Thoracic aorta (tissue), 2 donors: ENCODE data around the gene SOX2. TPM values are rescaled to one million over a fixed set of nuclear protein-coding genes. Genes with fewer than 3 reads are reported as not detected.
A peak's percentile ranks its signal among the peaks of the same experiment; 100 is the strongest.

Experiments
- ATAC-seq: fragments of 150-250 bp; one replicate; pipeline ENCODE4 v1.8.0; 2017; ENCODE audit warnings: low read depth; ENCODE audit not compliant: insufficient number of reproducible peaks, low FRiP score
- DNase-seq: peaks from one replicate; pipeline ENCODE4 v3.0.0-alpha.2; 2020; ENCODE audit warnings: low spot score
- H3K27ac ChIP-seq, 2 donors: fragments of 200-600 bp; sonication (generic); 1 replicate in 1 of 2; 2 replicates in 1 of 2; pipeline ENCODE4 v1.5.1; 2016; ENCODE audit warnings: mild to moderate bottlenecking in 2 of 2, moderate library complexity in 2 of 2
- H3K27me3 ChIP-seq: fragments of 200-600 bp; sonication (generic); replicated peaks from 2 replicates; pipeline ENCODE4 v1.6.0; 2016; ENCODE audit warnings: mild to moderate bottlenecking; ENCODE audit not compliant: insufficient read depth
- H3K36me3 ChIP-seq: fragments of 200-600 bp; sonication (generic); one replicate; pipeline ENCODE4 v1.5.1; 2016
- H3K4me1 ChIP-seq, 2 donors: fragments of 200-600 bp; sonication (generic); 1 replicate in 1 of 2; 2 replicates in 1 of 2; pipeline versions ENCODE4 v1.5.1 to v1.6.0; 2016; ENCODE audit warnings: low read depth in 2 of 2, mild to moderate bottlenecking in 1 of 2; ENCODE audit not compliant: control insufficient read depth in 1 of 2
- H3K4me3 ChIP-seq: fragments of 200-600 bp; sonication (generic); 2 replicates; pipeline ENCODE4 v1.5.1; 2016; ENCODE audit warnings: mild to moderate bottlenecking
- H3K9me3 ChIP-seq: fragments of 200-600 bp; sonication (generic); 2 replicates; pipeline ENCODE4 v1.5.1; 2016
- total RNA-seq, 2 donors: library from RNA; depleted of rRNA; stranded (reverse); fragments of >200 nt; gene quantifications; one replicate each; pipeline versions ENCODE4 v1.1.0 to v1.2.3, GENCODE V29; 2016
- TF ChIP-seq, protein P1 (sequence below): fragments of 200-600 bp; sonication (generic); IDR thresholded peaks from one replicate; pipeline ENCODE4 v1.5.1; 2019; ENCODE audit warnings: antibody characterized with exemption

SOX2 gene
- total RNA-seq, 2 donors from 2014 or later = 0.35 TPM; not detected in 1

DNA sequence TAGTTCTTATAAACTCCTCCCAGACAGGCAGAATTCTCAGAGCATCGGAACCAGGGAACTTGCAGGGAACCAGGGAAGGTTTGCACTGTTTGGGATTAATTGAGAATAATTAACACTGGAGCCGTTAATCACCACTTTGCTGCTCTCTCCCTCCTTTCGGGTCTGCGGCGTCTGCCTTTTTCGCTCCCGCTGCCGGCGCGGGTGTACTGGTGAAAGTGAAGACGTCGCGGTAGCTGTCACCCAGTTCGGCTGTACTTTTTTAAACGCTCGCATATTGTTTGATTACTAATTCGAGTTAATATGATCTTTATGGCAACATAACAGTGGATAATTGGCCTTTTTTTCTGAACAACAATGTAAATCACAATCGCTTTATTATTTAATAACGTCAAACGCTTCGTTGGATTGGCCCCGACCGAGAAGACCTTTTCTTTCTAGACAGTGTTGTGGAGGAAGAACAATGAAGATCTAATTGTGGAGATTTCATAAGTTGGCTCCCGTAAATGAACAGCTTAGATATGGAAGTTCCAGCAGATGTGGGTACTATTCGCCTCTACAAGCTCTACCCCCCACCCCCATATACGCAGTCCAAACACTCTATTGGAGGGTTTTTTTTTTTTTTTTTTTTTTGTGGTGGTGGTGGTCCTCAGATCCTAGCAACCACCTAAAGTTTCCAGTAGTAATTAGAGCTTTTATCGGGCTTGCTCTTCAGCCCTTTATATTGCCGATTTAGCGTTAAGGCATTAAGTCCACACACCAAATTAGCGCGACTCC is 12.7 kb downstream of the SOX2 start:
- no peak overlapping the region for H3K4me3 ChIP-seq
- peaks cover 0 to 15% of the 10 kb centered on the region in 2 donors for H3K4me1 ChIP-seq
- H3K27ac ChIP-seq = no peak overlapping the region
- ATAC-seq (no peak), DNase-seq (no peak)
- no peaks in the 10 kb centered on the region for H3K36me3 ChIP-seq
- H3K9me3 ChIP-seq = no peaks in the 10 kb centered on the region
- TF ChIP-seq, protein P1, sequence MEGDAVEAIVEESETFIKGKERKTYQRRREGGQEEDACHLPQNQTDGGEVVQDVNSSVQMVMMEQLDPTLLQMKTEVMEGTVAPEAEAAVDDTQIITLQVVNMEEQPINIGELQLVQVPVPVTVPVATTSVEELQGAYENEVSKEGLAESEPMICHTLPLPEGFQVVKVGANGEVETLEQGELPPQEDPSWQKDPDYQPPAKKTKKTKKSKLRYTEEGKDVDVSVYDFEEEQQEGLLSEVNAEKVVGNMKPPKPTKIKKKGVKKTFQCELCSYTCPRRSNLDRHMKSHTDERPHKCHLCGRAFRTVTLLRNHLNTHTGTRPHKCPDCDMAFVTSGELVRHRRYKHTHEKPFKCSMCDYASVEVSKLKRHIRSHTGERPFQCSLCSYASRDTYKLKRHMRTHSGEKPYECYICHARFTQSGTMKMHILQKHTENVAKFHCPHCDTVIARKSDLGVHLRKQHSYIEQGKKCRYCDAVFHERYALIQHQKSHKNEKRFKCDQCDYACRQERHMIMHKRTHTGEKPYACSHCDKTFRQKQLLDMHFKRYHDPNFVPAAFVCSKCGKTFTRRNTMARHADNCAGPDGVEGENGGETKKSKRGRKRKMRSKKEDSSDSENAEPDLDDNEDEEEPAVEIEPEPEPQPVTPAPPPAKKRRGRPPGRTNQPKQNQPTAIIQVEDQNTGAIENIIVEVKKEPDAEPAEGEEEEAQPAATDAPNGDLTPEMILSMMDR = no peak
- peaks cover 48% of the 10 kb centered on the region for H3K27me3 ChIP-seq

DNA sequence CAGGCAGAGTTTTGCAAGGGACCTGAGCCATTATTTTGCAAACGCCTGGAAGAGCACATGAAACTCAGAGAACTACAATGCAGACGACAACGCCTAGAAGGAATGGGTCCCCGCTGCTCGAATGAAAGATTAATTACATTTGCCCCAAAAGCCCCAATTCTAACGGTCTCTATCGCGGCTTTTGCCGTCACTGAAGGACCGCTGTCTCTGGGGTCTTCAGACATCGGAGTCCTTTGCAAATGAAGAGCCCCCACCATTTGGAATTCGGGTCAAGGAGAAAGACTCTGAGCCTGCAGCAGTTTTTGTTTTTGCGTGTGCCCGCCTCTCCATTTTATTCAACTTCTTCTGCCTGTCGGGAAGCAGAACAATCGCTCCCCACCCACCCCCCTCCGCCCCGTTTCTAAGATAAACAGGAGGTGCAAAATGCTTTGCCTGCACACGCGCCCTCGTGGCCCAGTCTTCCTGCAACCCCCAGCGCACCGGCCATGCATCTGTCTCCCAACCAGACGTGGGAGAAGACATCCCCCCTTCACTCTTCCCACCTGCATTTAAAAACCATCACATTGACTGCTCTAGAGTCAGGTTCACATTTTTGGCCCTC is 13.5 kb downstream of the SOX2 start:
- TF ChIP-seq, protein P1 = no peak
- Histone ChIP-seq H3K27me3 (peaks cover 39% of the 10 kb centered on the region), H3K4me3 (no peak overlapping the region)

DNA sequence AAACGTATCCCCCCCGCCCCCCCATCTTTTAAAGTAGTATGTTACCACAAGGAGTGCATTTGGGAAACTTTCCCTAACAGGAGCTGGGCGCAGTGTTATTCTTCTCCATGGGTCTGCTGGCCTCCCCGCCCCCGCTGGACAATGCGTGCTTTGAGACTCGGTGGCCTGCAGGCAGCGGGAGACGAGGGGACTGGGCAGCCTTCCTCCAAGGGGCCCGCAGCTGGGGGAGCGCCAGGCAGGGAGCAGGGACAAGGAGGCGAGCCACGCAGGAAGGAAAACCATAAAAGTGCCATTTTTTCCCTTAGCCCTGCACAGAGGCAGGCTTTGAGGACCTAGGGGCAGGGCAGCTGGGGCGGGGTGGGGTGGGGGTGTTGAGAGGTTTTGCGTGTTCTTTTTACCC is 14.1 kb downstream of the SOX2 start:
- H3K36me3 ChIP-seq = no peaks in the 10 kb centered on the region
- no peaks in the 10 kb centered on the region for H3K9me3 ChIP-seq
- TF ChIP-seq, protein P1 = no peak
- peaks cover 33% of the 10 kb centered on the region for H3K27me3 ChIP-seq
- no peak for ATAC-seq
- H3K4me1 ChIP-seq = peaks cover 0 to 15% of the 10 kb centered on the region in 2 donors
- H3K4me3 ChIP-seq = no peak overlapping the region
- no peak overlapping the region for H3K27ac ChIP-seq
- DNase-seq = no peak

More for the DNA sequence above, 13.5 kb downstream of the SOX2 start:
- no peak overlapping the region for H3K27ac ChIP-seq
- H3K9me3 ChIP-seq = no peaks in the 10 kb centered on the region
- DNase-seq = no peak
- no peak for ATAC-seq
- H3K4me1 ChIP-seq = peaks cover 0 to 15% of the 10 kb centered on the region in 2 donors
- no peaks in the 10 kb centered on the region for H3K36me3 ChIP-seq

DNA sequence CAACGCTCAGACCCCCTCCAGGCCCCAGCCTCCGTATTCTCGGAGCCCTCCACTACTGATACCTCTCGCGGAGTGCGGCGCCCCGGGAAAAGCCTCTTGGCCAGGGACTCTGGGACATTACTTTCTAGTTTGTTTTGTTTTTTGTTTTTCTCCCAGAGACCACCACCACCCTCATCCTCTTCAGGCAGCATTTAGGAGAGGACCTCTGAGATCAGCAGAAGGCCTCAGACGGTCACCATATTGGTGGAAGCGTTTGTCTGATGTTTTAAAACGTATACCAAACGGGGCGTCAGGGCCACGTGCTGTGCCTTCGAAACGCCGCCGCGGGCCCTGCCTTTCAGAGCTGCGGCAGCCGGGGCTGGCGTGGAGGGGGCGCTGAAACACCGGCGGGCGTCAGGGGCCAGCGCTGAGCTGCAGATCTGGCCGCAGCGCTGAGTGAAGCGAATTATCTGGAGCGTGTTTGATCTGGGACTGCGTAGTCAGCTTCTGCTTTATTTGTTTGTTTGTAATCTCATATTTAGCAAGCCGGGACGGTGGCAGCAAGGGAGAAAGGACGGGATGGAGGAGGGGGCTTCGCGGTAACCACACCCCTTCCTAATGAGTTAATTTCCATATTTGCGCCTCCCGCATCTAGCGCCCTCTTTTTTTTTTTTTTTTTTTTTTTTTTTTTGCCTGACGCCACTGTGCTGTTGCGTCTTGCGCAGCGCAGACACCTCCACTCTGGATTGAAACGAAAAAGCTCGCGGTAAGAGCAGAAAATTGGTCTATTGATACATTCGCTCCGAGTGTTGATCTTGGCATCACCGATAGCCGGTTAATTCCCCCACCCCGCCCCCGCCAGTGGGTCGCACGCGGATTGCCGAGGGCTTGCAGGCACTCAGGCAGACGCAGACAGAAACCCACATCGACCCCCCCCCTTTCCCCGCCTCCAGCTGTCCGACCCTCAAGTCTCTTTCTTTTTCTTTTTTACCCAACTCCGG is 14.9 kb downstream of the SOX2 start:
- TF ChIP-seq, protein P1 = no peak
- no peak overlapping the region for H3K27ac ChIP-seq
- H3K9me3 ChIP-seq = no peaks in the 10 kb centered on the region
- peaks cover 0 to 15% of the 10 kb centered on the region in 2 donors for H3K4me1 ChIP-seq
- no peaks in the 10 kb centered on the region for H3K36me3 ChIP-seq
- no peak for DNase-seq
- no peak for ATAC-seq
- peaks cover 32% of the 10 kb centered on the region for H3K27me3 ChIP-seq
- H3K4me3 ChIP-seq = peak overlapping the region; percentile 63
